Spleen (tissue), 11 donors: ENCODE results near the gene HOXD12. TPM values are rescaled to one million over a fixed set of nuclear protein-coding genes. Genes with fewer than 3 reads are reported as not detected.

ENCODE experiments used
- DNase-seq: peaks from one replicate; pipeline ENCODE4 v3.0.0-alpha.2; 2020
- H3K27ac ChIP-seq, 8 donors: fragments of 200-600 bp; sonication (generic) in 7 of 8; 1 replicate in 4 of 8; 2 replicates in 4 of 8; pipeline versions ENCODE4 v1.5.0 to v1.8.0; 2016 to 2021; ENCODE audit warnings: inconsistent platforms in 4 of 8, mild to moderate bottlenecking in 4 of 8, moderate library complexity in 1 of 8
- H3K27me3 ChIP-seq, 7 donors: fragments of 200-600 bp; sonication (generic) in 6 of 7; replicated peaks in 1 of 7; 1 replicate in 4 of 7; 2 replicates in 3 of 7; pipeline versions ENCODE4 v1.5.0 to v1.8.0; 2016 to 2021; ENCODE audit warnings: inconsistent platforms in 3 of 7, mild to moderate bottlenecking in 1 of 7
- H3K36me3 ChIP-seq, 6 donors: fragments of 200-600 bp; sonication (generic) in 5 of 6; 1 replicate in 4 of 6; 2 replicates in 2 of 6; pipeline versions ENCODE4 v1.5.0 to v1.8.0; 2016 to 2021; ENCODE audit warnings: inconsistent platforms in 2 of 6
- H3K4me1 ChIP-seq, 6 donors: fragments of 200-600 bp; sonication (generic) in 5 of 6; 1 replicate in 3 of 6; 2 replicates in 3 of 6; pipeline versions ENCODE4 v1.5.0 to v1.8.0; 2016 to 2021; ENCODE audit warnings: inconsistent platforms in 3 of 6
- H3K4me3 ChIP-seq, 8 donors: fragments of 200-600 bp; sonication (generic) in 7 of 8; 1 replicate in 4 of 8; 2 replicates in 4 of 8; pipeline versions ENCODE4 v1.5.0 to v1.8.0; 2016 to 2021; ENCODE audit warnings: inconsistent platforms in 4 of 8, mild to moderate bottlenecking in 4 of 8, moderate library complexity in 2 of 8
- H3K9me3 ChIP-seq, 8 donors: fragments of 200-600 bp; sonication (generic) in 7 of 8; 1 replicate in 4 of 8; 2 replicates in 4 of 8; pipeline versions ENCODE4 v1.5.0 to v1.8.0; 2016 to 2021; ENCODE audit warnings: inconsistent platforms in 4 of 8
- POLR2A ChIP-seq, 3 donors: fragments of 450-650 bp; IDR thresholded peaks; one replicate each; pipeline ENCODE4 v1.5.1; 2017; ENCODE audit warnings: antibody characterized with exemption in 3 of 3, mild to moderate bottlenecking in 1 of 3
- POLR2AphosphoS5 ChIP-seq, 3 donors: sonication (generic); formaldehyde crosslinking; IDR thresholded peaks; one replicate each; pipeline ENCODE4 v1.5.1; 2017; ENCODE audit warnings: antibody characterized with exemption in 3 of 3
- WGBS, 5 donors: extraction: QIAGEN DNeasy Blood & Tissue Kit in 3 of 5; methylation state at CpG; one replicate each; pipeline versions ENCODE4 v1.1.5 to v1.1.7; 2013 to 2018; 5-methylcytosine and 5-hydroxymethylcytosine counted together
- intact Hi-C: fragments of 100-400 bp; cut with DNase I; formaldehyde crosslinking; loops from one replicate; pipeline ENCODE4 v1.15.0; 2023; ENCODE audit warnings: low total_unique reads
- polyA plus RNA-seq, 3 donors: library from polyadenylated mRNA; stranded (reverse); fragments of 200-250 nt; gene quantifications; one replicate each; pipeline ENCODE4 v1.2.1, GENCODE V29; 2013
- total RNA-seq, 7 donors: library from RNA; depleted of rRNA in 3 of 7; stranded (reverse); fragments of >200 nt in 3 of 7; fragmentation: NEBNext Ultra II Directional in 4 of 7; extraction: Animal tissue kit (Norgen Biotek cat#: 25700) in 4 of 7; gene quantifications; one replicate each; pipeline versions ENCODE4 v1.1.0 to v1.2.1, GENCODE V29; 2016 to 2021
- TF ChIP-seq, protein P1 (sequence below), 11 experiments: fragments of 200-600 bp in 7 of 11; fragments of 450-650 bp in 4 of 11; sonication (generic) in 4 of 11; IDR thresholded peaks in 8 of 11; conservative IDR thresholded peaks in 3 of 11; 1 replicate in 7 of 11; 2 replicates in 4 of 11; pipeline versions ENCODE4 v1.4.0 to v1.8.0; 2016 to 2021; ENCODE audit warnings: antibody characterized with exemption in 11 of 11, inconsistent platforms in 4 of 11, mild to moderate bottlenecking in 1 of 11
- donor health status: healthy with polysubstance abuse.
- donor health status: DM: no; HTN: no; CAD: no; lungs with moderate emphysema.
- donor health status: DM: no; HTN: no; CAD: no.
- donor health status: Bipolar disorder and iron deficiency.
- donor health status: healthy.
- donor health status: DM: no; HTN: no; CAD: no.
- donor health status: DM: yes; HTN: yes; CAD: no.

Gene HOXD12
- total and polyA plus RNA-seq, 10 donors: not detected

DNA sequence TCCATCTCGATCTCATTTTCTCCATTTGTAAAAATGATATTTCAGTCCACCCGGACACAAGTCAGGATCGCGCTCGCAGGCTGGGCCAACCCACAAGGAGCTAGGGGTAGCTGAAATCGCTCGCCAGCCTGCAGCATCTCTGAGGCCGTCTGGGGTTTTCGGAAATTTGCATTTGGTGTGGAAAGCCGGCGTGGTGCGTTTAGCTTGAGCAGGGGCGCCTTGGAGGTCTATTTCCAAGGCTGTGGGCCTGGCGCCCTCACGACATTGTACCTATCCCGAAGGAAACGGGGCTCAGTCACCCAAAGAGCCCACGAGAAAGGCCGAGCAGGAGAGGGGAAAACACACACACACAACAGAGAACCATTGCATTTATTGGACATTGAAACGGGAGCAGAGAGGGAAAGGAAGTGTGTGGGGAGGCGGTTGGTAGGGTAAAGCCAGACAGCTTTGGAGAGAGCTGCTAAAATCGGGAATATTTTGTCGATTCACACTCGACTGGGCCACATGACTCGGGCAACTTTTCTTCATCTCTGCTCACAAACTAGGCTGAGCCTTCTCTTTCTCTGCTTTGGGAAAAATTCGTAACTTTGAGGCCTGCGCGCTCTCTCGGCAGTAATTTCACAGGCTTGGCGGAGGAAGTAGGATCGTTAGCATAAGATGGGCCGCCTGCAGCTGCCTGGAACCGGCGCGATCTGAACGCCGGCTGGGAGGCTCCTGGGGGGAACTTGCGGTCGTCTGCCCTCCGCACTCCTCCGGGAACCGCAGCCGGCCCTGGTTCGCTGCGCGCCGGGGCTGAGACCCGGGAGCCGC, 28.8 kb downstream of the HOXD12 start:
- Histone ChIP-seq H3K4me3 (peak overlapping the region in 6 of 8 donors; percentile 24 to 71 (median 42)), H3K4me1 (peaks cover 0 to 76% (median 41%) of the 10 kb centered on the region in 6 donors), H3K27ac (peak overlapping the region; percentile 43 to 93 (median 86)), H3K9me3 (no peaks in the 10 kb centered on the region), H3K36me3 (no peaks in the 10 kb centered on the region), H3K27me3 (peaks cover 2 to 100% (median 92%) of the 10 kb centered on the region in 7 donors)
- intact Hi-C loops: loop anchor here (5.0 kb wide), 4 partner anchors 424 to 1019 kb away; no protein-coding TSS in a partner anchor
- TF ChIP-seq, protein P1, sequence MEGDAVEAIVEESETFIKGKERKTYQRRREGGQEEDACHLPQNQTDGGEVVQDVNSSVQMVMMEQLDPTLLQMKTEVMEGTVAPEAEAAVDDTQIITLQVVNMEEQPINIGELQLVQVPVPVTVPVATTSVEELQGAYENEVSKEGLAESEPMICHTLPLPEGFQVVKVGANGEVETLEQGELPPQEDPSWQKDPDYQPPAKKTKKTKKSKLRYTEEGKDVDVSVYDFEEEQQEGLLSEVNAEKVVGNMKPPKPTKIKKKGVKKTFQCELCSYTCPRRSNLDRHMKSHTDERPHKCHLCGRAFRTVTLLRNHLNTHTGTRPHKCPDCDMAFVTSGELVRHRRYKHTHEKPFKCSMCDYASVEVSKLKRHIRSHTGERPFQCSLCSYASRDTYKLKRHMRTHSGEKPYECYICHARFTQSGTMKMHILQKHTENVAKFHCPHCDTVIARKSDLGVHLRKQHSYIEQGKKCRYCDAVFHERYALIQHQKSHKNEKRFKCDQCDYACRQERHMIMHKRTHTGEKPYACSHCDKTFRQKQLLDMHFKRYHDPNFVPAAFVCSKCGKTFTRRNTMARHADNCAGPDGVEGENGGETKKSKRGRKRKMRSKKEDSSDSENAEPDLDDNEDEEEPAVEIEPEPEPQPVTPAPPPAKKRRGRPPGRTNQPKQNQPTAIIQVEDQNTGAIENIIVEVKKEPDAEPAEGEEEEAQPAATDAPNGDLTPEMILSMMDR (IDR thresholded peaks at IDR 0.05 in 8 of 11, conservative IDR thresholded peaks at IDR 0.05 in 3 of 11): no peak
- TF ChIP-seq POLR2AphosphoS5 (IDR thresholded peaks at IDR 0.05) (no peak), POLR2A (IDR thresholded peaks at IDR 0.05) (no peak)
- peak; percentile 75 for DNase-seq
- WGBS, 5 donors: 7 to 16% (median 9%) methylated on average over 48 to 49 of the region's 49 CpGs

DNA sequence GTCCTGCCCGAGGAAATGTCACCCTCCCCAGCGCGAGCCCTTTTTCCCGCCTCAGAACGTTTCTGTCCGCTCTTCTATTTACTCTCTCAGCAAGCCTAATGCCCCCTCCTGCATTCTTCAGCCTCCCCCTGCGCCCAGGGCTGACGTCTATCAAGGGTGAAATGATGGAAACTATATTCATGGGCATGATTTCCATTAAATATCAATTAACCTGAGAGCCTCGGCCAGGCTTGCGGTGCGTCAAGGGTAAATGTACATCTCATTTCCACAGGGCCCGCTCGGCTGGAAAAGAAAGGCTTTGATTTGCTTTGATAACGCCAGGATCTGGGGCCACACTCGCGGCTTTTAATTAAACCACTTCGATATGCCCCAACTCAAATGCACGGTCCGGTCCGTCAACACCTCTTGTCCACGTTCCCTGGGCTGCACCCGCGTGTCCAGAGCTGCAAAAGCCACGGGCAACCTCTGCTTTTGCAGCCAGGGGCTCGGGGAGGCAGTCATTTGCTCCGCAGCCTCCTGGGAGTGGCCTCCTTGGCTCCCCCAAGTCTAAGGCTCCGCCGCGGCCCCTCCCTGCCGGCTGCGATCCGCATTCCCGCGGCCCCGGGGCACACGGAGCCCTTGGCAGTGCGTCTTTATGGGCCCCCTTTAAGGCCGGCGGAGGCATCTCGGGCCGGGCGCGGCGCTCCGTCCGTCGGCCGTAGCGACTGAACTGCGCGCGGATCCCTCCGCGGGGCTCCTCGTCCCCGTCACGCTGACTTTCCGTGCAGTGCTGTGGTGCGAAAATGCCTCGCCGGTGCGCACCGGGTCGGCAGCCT, 29.6 kb downstream of the HOXD12 start, which contains the start of gene HOXD8:
TSS of gene HOXD8 (plus strand) at position 724 of the 815 bp plus-strand sequence. CDS start 662 bp downstream, outside the sequence.
- Histone ChIP-seq H3K4me3 (peak within 1 kb of the TSS; percentile 20 to 71 (median 40)), H3K36me3 (no peaks in the 10 kb centered on the region), H3K27me3 (peaks cover 0 to 100% (median 93%) of the 10 kb centered on the region in 7 donors), H3K9me3 (no peaks in the 10 kb centered on the region), H3K27ac (peak within 1 kb of the TSS; percentile 57 to 93 (median 86)), H3K4me1 (peaks cover 0 to 76% (median 44%) of the 10 kb centered on the region in 6 donors)
- TF ChIP-seq, protein P1 (IDR thresholded peaks at IDR 0.05 in 8 of 11, conservative IDR thresholded peaks at IDR 0.05 in 3 of 11): no peak
- TF ChIP-seq POLR2A (IDR thresholded peaks at IDR 0.05) (peak in 1 of 3 donors; percentile 26), POLR2AphosphoS5 (IDR thresholded peaks at IDR 0.05) (peak; percentile 65 to 84 (median 83))
- intact Hi-C loops: loop anchor here (5.0 kb wide), 4 partner anchors 423 to 1018 kb away; no protein-coding TSS in a partner anchor
- DNase-seq: peak; percentile 82
- WGBS, 5 donors: 4 to 8% (median 5%) methylated on average over 34 to 64 of the region's 64 CpGs

DNA sequence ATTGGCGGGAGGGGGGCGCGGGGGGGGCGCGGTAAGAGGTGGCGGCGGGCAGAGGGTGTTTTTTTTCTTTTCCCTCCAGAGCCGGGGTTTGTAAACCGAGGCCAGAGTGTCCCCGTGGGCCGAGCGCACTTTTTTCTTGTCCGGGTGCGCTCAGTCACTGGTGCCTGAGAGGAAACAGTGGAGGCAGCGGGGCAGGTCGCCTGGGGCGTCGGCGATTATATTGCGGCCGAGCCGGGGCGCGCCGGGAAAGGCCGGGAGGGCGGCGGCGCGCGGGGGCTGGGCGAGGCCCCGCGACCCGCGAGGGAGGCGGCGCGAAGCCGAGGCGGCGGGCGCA, 30.2 kb downstream of the HOXD12 start:
- peak overlapping the region; percentile 43 to 93 (median 86) for H3K27ac ChIP-seq
- H3K9me3 ChIP-seq: no peaks in the 10 kb centered on the region
- H3K36me3 ChIP-seq: no peaks in the 10 kb centered on the region
- 2 to 19% (median 3%) methylated on average over 35 to 43 of the region's 43 CpGs for WGBS, 5 donors
- peak overlapping the region in 7 of 8 donors; percentile 24 to 71 (median 41) for H3K4me3 ChIP-seq
- TF ChIP-seq, protein P1 (IDR thresholded peaks at IDR 0.05 in 8 of 11, conservative IDR thresholded peaks at IDR 0.05 in 3 of 11): no peak
- no peak for TF ChIP-seq POLR2A (IDR thresholded peaks at IDR 0.05)
- TF ChIP-seq POLR2AphosphoS5 (IDR thresholded peaks at IDR 0.05): no peak
- peak; percentile 77 for DNase-seq
- peaks cover 0 to 100% (median 92%) of the 10 kb centered on the region in 7 donors for H3K27me3 ChIP-seq
- H3K4me1 ChIP-seq: peaks cover 0 to 76% (median 45%) of the 10 kb centered on the region in 6 donors
- intact Hi-C loops: loop anchor here (5.0 kb wide), 4 partner anchors 423 to 1018 kb away; no protein-coding TSS in a partner anchor
